Activated T-cell treated with anti-CD3 and anti-CD28 coated beads, Interleukin-2, amount 50 U/mL, for 4 hours (primary cell): ENCODE measurements around the gene SCFD2. TPM values are rescaled to one million over a fixed set of nuclear protein-coding genes. Genes with fewer than 3 reads are reported as not detected.

Experiments used
- ATAC-seq, 2 donors: fragments of 200-7000 bp; cut with Tn5 transposase; one replicate each; pipeline ENCODE4 v1.10.0; 2021
- DNase-seq: peaks from one replicate; pipeline ENCODE4 v3.0.0-alpha.2; 2020
- H3K27me3 Mint-ChIP-seq: one replicate; pipeline ENCODE4 v1.8.0; 2021; ENCODE audit warnings: low read depth, mixed read lengths
- H3K36me3 Mint-ChIP-seq: one replicate; pipeline ENCODE4 v1.8.0; 2022; ENCODE audit warnings: mixed read lengths; ENCODE audit not compliant: insufficient read depth
- H3K4me1 Mint-ChIP-seq: one replicate; pipeline ENCODE4 v1.8.0; 2021; ENCODE audit warnings: low read depth, mixed read lengths
- H3K4me3 Mint-ChIP-seq: one replicate; pipeline ENCODE4 v1.8.0; 2021; ENCODE audit warnings: mild to moderate bottlenecking, moderate library complexity, mixed read lengths
- H3K9me3 Mint-ChIP-seq: one replicate; pipeline ENCODE4 v1.8.0; 2021; ENCODE audit warnings: mixed read lengths
- total RNA-seq, 3 donors: library from RNA; stranded (reverse); gene quantifications; one replicate each; pipeline ENCODE4 v1.2.1, GENCODE V29; 2021

SCFD2 gene
- total RNA-seq, 3 donors from 2014 or later = 45.0 to 48.9 (median 46.9) TPM

- peaks cover 31% of the 10 kb centered on the region for H3K36me3 Mint-ChIP-seq
- peaks cover 6% of the 10 kb centered on the region for H3K4me1 Mint-ChIP-seq
- H3K27me3 Mint-ChIP-seq = no peaks in the 10 kb centered on the region
- DNase-seq (no peak), ATAC-seq (no peak)
- H3K4me3 Mint-ChIP-seq = no peak overlapping the region
- peaks cover 3% of the 10 kb centered on the region for H3K9me3 Mint-ChIP-seq
These were observed 473.0 kb downstream of the SCFD2 start for GRCh38 chr4:52892880-52893279.

- H3K9me3 Mint-ChIP-seq = peaks cover 3% of the 10 kb centered on the region
- peaks cover 34% of the 10 kb centered on the region for H3K36me3 Mint-ChIP-seq
- ATAC-seq (no peak), DNase-seq (no peak)
- no peaks in the 10 kb centered on the region for H3K27me3 Mint-ChIP-seq
- H3K4me3 Mint-ChIP-seq = no peak overlapping the region
- peaks cover 6% of the 10 kb centered on the region for H3K4me1 Mint-ChIP-seq
These were observed 474.1 kb downstream of the SCFD2 start for GRCh38 chr4:52891743-52892142.

- Mint-ChIP-seq H3K9me3 (no peaks in the 10 kb centered on the region), H3K27me3 (no peaks in the 10 kb centered on the region), H3K36me3 (peaks cover 38% of the 10 kb centered on the region), H3K4me1 (peaks cover 6% of the 10 kb centered on the region), H3K4me3 (no peak overlapping the region)
- DNase-seq (no peak), ATAC-seq (peak in 1 of 2 donors; percentile 39)
These were observed 475.4 kb downstream of the SCFD2 start for GRCh38 chr4:52890521-52890791.

- ATAC-seq = peak; percentile 64 to 69
- H3K36me3 Mint-ChIP-seq = peaks cover 41% of the 10 kb centered on the region
- H3K27me3 Mint-ChIP-seq = no peaks in the 10 kb centered on the region
- no peak overlapping the region for H3K4me3 Mint-ChIP-seq
- DNase-seq = no peak
- no peaks in the 10 kb centered on the region for H3K9me3 Mint-ChIP-seq
- peaks cover 6% of the 10 kb centered on the region for H3K4me1 Mint-ChIP-seq
These were observed 475.9 kb downstream of the SCFD2 start for GRCh38 chr4:52889778-52890520.

DNA sequence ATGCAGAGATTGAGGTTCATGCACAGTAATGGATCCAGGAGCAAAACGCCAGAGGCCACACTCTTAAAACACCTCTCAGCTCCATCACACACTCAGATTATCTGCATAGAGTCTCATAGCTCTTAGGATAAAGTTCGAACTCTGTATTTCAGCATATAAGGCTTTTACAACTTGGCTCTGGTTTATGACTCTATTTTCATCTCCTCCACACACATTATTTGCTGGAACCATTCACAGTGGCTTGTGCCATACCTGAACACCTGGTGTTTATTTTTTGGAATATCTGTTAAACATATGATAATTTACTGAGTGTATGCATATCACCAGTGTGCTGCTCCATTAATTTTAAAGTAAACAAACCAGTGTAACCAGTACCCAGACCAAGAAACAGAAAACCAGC lies 476.5 kb downstream of the SCFD2 start:
- Mint-ChIP-seq H3K27me3 (no peaks in the 10 kb centered on the region), H3K36me3 (peaks cover 44% of the 10 kb centered on the region), H3K9me3 (no peaks in the 10 kb centered on the region), H3K4me3 (no peak overlapping the region), H3K4me1 (peaks cover 6% of the 10 kb centered on the region)
- ATAC-seq = no peak
- no peak for DNase-seq

- H3K27me3 Mint-ChIP-seq = no peaks in the 10 kb centered on the region
- peaks cover 45% of the 10 kb centered on the region for H3K36me3 Mint-ChIP-seq
- H3K4me1 Mint-ChIP-seq = peaks cover 3% of the 10 kb centered on the region
- no peaks in the 10 kb centered on the region for H3K9me3 Mint-ChIP-seq
- H3K4me3 Mint-ChIP-seq = no peak overlapping the region
- DNase-seq (no peak), ATAC-seq (no peak)
These were observed 480.9 kb downstream of the SCFD2 start for GRCh38 chr4:52884994-52885393.

GRCh38 chr4:52883707-52884669 lies 481.9 kb downstream of the SCFD2 start:
- Mint-ChIP-seq H3K27me3 (no peaks in the 10 kb centered on the region), H3K36me3 (peaks cover 39% of the 10 kb centered on the region), H3K4me1 (no peaks in the 10 kb centered on the region), H3K4me3 (no peak overlapping the region), H3K9me3 (no peaks in the 10 kb centered on the region)
- DNase-seq = no peak
- no peak for ATAC-seq

DNA sequence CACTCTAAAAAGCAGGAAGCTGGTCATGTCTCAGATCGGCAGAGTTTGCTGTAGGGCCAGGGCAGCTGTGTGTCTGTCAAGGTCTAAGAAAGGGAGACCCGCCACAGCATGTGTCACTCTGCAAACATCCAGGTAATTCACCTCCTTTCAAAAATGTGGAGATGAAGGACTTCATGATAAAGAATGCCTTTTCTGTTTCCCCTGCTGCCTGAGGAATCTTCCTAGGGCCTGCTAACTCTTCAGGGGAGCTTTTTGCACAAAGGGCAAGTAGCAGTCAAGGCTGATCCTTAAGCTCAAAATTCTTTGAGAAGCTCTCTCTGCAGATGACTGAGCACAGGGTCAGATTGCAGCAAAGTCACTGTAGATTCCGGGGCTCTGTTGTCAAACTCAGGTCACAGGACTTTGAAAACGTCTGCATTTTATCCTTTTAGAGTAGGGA lies 482.7 kb downstream of the SCFD2 start:
- no peak for ATAC-seq
- Mint-ChIP-seq H3K9me3 (no peaks in the 10 kb centered on the region), H3K4me3 (no peak overlapping the region), H3K36me3 (peaks cover 33% of the 10 kb centered on the region), H3K4me1 (no peaks in the 10 kb centered on the region), H3K27me3 (no peaks in the 10 kb centered on the region)
- no peak for DNase-seq

DNA sequence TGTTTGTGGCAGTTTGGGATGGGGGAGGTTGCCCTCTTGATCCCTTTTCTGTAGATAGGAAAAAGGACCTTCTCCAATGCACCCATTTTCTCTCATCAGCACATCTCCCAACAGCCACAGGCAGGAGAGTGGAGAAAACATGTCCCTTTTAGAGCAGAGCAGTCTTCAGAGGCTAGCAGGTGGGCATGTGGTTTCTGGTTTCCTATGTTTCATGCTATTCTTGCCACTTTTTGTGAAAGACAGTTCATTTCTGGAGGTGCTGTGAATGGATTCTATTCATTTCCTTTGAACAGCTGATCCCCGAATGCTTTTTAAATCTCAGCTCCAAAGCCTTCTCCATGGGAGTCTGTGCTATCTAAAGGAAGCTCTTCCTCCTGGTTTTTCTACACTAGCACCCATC lies 484.9 kb downstream of the SCFD2 start:
- Mint-ChIP-seq H3K4me3 (no peak overlapping the region), H3K27me3 (no peaks in the 10 kb centered on the region), H3K4me1 (peaks cover 3% of the 10 kb centered on the region), H3K36me3 (peaks cover 31% of the 10 kb centered on the region), H3K9me3 (no peaks in the 10 kb centered on the region)
- no peak for DNase-seq
- ATAC-seq = no peak

DNA sequence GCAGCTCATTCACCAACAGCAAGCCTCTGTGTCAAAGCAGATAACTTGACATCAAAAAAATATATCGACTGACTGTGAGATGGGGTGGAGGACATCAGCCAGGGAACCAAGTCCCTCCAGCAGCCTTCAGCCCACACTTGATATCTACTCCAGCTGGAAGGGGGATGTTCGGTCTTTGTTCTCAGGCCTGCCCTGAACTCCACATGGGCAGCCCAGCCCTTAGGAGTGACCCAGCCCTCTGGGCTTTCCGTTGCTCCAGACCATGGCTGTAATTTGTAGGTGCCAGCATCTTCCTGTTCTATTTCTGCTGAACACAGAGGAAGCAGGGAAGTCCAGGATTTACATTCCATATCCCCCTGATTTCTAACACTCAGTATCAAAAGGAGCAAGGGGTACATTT lies 486.4 kb downstream of the SCFD2 start:
- H3K36me3 Mint-ChIP-seq = peaks cover 27% of the 10 kb centered on the region
- no peaks in the 10 kb centered on the region for H3K27me3 Mint-ChIP-seq

GRCh38 chr4:52877694-52878093 lies 488.2 kb downstream of the SCFD2 start:
- Mint-ChIP-seq H3K4me1 (peaks cover 3% of the 10 kb centered on the region), H3K27me3 (no peaks in the 10 kb centered on the region), H3K4me3 (no peak overlapping the region), H3K9me3 (no peaks in the 10 kb centered on the region), H3K36me3 (peaks cover 33% of the 10 kb centered on the region)
- DNase-seq (no peak), ATAC-seq (no peak)

More for the DNA sequence above, 486.4 kb downstream of the SCFD2 start:
- H3K9me3 Mint-ChIP-seq = no peaks in the 10 kb centered on the region
- H3K4me1 Mint-ChIP-seq = peaks cover 3% of the 10 kb centered on the region
- DNase-seq (no peak), ATAC-seq (no peak)
- H3K4me3 Mint-ChIP-seq = no peak overlapping the region

DNA sequence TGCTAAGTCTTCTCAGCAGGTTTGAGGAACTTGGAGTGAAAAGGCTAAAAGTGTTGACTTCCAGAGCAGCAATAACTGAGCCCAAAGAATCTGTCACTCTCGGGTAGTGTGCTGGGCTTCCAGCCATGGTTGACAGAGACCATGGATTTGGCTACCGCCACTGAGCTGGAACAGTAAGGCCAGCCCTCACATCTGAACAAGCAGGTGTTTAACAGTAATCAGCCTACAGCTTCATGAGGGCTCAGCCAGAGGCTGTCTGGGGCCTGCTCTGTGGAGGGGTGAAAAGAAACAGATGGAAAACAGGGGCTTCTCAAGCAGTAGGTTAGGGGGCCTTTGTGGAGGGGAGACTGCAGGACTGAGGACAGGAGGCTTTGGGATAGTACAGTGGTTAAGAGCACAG lies 488.8 kb downstream of the SCFD2 start:
- Mint-ChIP-seq H3K27me3 (no peaks in the 10 kb centered on the region), H3K4me3 (no peak overlapping the region), H3K36me3 (peaks cover 36% of the 10 kb centered on the region), H3K9me3 (no peaks in the 10 kb centered on the region), H3K4me1 (peaks cover 3% of the 10 kb centered on the region)
- ATAC-seq = no peak
- DNase-seq = no peak

- no peaks in the 10 kb centered on the region for H3K9me3 Mint-ChIP-seq
- H3K36me3 Mint-ChIP-seq = peaks cover 31% of the 10 kb centered on the region
- no peak for DNase-seq
- no peak for ATAC-seq
- no peak overlapping the region for H3K4me3 Mint-ChIP-seq
- H3K4me1 Mint-ChIP-seq = peaks cover 3% of the 10 kb centered on the region
- H3K27me3 Mint-ChIP-seq = no peaks in the 10 kb centered on the region
These were observed 489.8 kb downstream of the SCFD2 start for GRCh38 chr4:52876069-52876468.

DNA sequence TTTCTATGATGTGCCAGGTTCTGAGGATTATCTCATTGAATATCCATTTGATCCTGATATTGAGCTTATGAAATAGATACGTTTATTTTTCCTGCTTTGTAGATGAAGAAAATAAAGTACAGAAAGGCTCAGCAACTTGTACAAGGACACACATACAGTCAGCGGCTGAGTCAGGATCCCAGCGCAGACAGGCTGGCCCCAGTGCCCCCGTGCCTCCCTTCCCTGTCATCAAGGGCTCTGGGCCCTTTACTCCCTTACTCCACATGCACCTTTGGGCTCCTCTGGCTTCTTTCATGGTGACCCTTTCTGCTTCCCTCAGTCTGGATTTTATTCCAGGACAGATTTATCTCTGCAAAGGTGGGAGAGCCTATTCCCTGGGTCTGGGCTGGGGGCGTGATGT lies 490.9 kb downstream of the SCFD2 start:
- Mint-ChIP-seq H3K36me3 (peaks cover 35% of the 10 kb centered on the region), H3K9me3 (no peaks in the 10 kb centered on the region), H3K4me1 (peaks cover 3% of the 10 kb centered on the region), H3K27me3 (no peaks in the 10 kb centered on the region), H3K4me3 (no peak overlapping the region)
- ATAC-seq = no peak
- DNase-seq = no peak

DNA sequence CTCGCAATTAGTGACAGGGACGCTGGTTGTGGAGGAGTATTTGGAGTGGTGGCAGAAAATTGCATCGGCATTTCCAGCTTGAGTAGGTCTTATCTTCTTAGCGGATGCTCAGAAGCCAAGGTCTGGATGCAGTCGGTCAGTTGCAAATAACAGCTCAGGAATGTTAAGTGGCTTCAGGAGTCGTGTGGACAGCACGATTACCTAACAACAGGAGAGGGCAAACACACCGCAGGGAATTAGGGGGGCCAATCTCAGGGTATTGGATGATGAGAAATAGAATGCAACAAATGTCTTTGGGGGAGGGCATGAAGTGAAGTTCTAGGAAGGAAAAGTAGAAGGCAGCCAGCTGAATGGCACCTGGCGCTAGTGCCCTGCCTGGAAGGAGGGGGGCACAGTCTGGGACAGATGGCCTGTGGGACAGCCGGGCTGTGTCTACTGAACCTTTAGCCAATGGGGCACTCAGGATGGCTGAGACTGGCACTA lies 492.0 kb downstream of the SCFD2 start:
- no peak overlapping the region for H3K4me3 Mint-ChIP-seq
- peaks cover 3% of the 10 kb centered on the region for H3K4me1 Mint-ChIP-seq
- H3K36me3 Mint-ChIP-seq = peaks cover 35% of the 10 kb centered on the region
- no peaks in the 10 kb centered on the region for H3K9me3 Mint-ChIP-seq
- no peaks in the 10 kb centered on the region for H3K27me3 Mint-ChIP-seq
- ATAC-seq = no peak
- DNase-seq = no peak
